Activated effector memory CD4-positive, alpha-beta T cell treated with anti-CD3 and anti-CD28 coated beads, Interleukin-2, amount 50 U/mL, for 16 hours (primary cell): ENCODE data around the gene DIDO1.

ENCODE experiments used
- DNase-seq: peaks from one replicate; pipeline ENCODE4 v3.0.0-alpha.2; 2020

Gene DIDO1

GRCh38 chr20:62846166-62846890 lies 80.0 kb downstream of the DIDO1 start:
- DNase-seq, result no peak

- DNase-seq, result no peak
These were observed 80.7 kb downstream of the DIDO1 start for GRCh38 chr20:62845416-62846160.

- no peak for DNase-seq
These were observed 82.1 kb downstream of the DIDO1 start for GRCh38 chr20:62844182-62844581.

GRCh38 chr20:62843656-62844055 lies 82.6 kb downstream of the DIDO1 start:
- DNase-seq, result no peak

- no peak for DNase-seq
These were observed 84.5 kb downstream of the DIDO1 start for GRCh38 chr20:62841705-62842212.

GRCh38 chr20:62840244-62841197 lies 85.8 kb downstream of the DIDO1 start:
- no peak for DNase-seq

- DNase-seq, result no peak
These were observed 86.5 kb downstream of the DIDO1 start for GRCh38 chr20:62839816-62840215.

GRCh38 chr20:62839261-62839660 lies 87.0 kb downstream of the DIDO1 start:
- no peak for DNase-seq

- DNase-seq, result no peak
These were observed 88.0 kb downstream of the DIDO1 start for GRCh38 chr20:62838128-62838891.

- DNase-seq, result no peak
These were observed 88.5 kb downstream of the DIDO1 start for GRCh38 chr20:62837790-62838127.

GRCh38 chr20:62836967-62837490 lies 89.3 kb downstream of the DIDO1 start:
- DNase-seq, result no peak

GRCh38 chr20:62835931-62836861 lies 90.1 kb downstream of the DIDO1 start:
- no peak for DNase-seq

- no peak for DNase-seq
These were observed 91.2 kb downstream of the DIDO1 start for GRCh38 chr20:62834967-62835730.

- DNase-seq, result no peak
These were observed 93.3 kb downstream of the DIDO1 start for GRCh38 chr20:62832951-62833391.

GRCh38 chr20:62832212-62832922 lies 93.9 kb downstream of the DIDO1 start:
- no peak for DNase-seq

GRCh38 chr20:62831854-62832211 lies 94.5 kb downstream of the DIDO1 start:
- DNase-seq, result no peak

GRCh38 chr20:62831361-62831788 lies 94.9 kb downstream of the DIDO1 start:
- DNase-seq, result no peak

GRCh38 chr20:62830821-62831220 lies 95.5 kb downstream of the DIDO1 start:
- no peak for DNase-seq

GRCh38 chr20:62830251-62830650 lies 96.1 kb downstream of the DIDO1 start:
- no peak for DNase-seq
